HCT116 (cell line): ENCODE measurements around the gene PIM1. TPM values are rescaled to one million over a fixed set of nuclear protein-coding genes. Genes with fewer than 3 reads are reported as not detected.
"Not testable (repeated sequence)": the region's sequence is repeated elsewhere in the genome, so short reads cannot be mapped to it uniquely, and the experiment has no call there.

Experiments
- ATAC-seq: fragments of 200-7000 bp; cut with Tn5 transposase; 2 replicates; pipeline ENCODE4 v1.9.1; 2020; ENCODE audit warnings: mild to moderate bottlenecking, moderate library complexity
- BruUV-seq: library from RNA; stranded (reverse); fragments of 400-500 nt; replicated peaks from 2 replicates; lab custom pipeline; 2021; lab: Mats Ljungman, UMichigan
- CTCF ChIA-PET: fragments of 300-600 bp; sonication (Branson Sonifier 250); formaldehyde crosslinking; loops from one replicate; lab custom pipeline; 2021; ENCODE audit warnings: antibody characterized with exemption; lab: Charles Lee
- POLR2A ChIA-PET: fragments of 300-600, 350-600 bp; sonication (Branson Sonifier 250); formaldehyde crosslinking; loops from one replicate; lab custom pipeline; 2021; ENCODE audit warnings: antibody characterized with exemption; lab: Charles Lee
- RAD21 ChIA-PET, 2 experiments: fragments of 300-600 bp; sonication (Branson Sonifier 250); formaldehyde crosslinking; loops; one replicate each; lab custom pipeline; 2023; ENCODE audit warnings: low total read pairs in 2 of 2; ENCODE audit not compliant: uncharacterized antibody in 2 of 2, unreplicated experiment in 2 of 2, low non-redundant PET in 1 of 2; lab: Charles Lee
- DNase-seq: peaks from one replicate; pipeline ENCODE4 v3.0.0-alpha.2; 2010; ENCODE audit warnings: low read depth, low spot score
- H2AFZ ChIP-seq: fragments of 200-600 bp; shearing (Covaris generic), sonication (generic); 2 replicates; pipeline ENCODE4 v1.6.1; 2017; ENCODE audit warnings: low read depth, mixed run types, mixed read lengths, antibody characterized with exemption, low read length; ENCODE audit not compliant: poor library complexity, severe bottlenecking
- H3K27ac ChIP-seq: 2 replicates; pipeline ENCODE4 v1.5.1; 2012; ENCODE audit warnings: low read depth, low read length
- H3K27me3 ChIP-seq: fragments of 200-600 bp; sonication (generic); 2 replicates; pipeline ENCODE4 v1.6.1; 2016; ENCODE audit warnings: mixed run types, low read length, mixed read lengths; ENCODE audit not compliant: insufficient read depth
- H3K36me3 ChIP-seq, 2 experiments: fragments of 200-500 bp in 1 of 2; fragments of 200-600 bp in 1 of 2; sonication (Bioruptor generic) in 1 of 2; sonication (generic) in 1 of 2; 2 replicates each; pipeline versions ENCODE4 v1.5.1 to v1.6.1; 2014 to 2016; ENCODE audit warnings: low read length in 2 of 2, inconsistent platforms in 1 of 2, mixed read lengths in 1 of 2, mixed run types in 1 of 2; ENCODE audit not compliant: insufficient read depth in 2 of 2, control insufficient read depth in 1 of 2
- H3K4me1 ChIP-seq, 2 experiments: fragments of 200-600 bp in 1 of 2; sonication (generic) in 1 of 2; 2 replicates each; pipeline versions ENCODE4 v1.5.1 to v1.6.1; 2012 to 2017; ENCODE audit warnings: low read length in 2 of 2, inconsistent platforms in 1 of 2, mild to moderate bottlenecking in 1 of 2, mixed read lengths in 1 of 2, mixed run types in 1 of 2, moderate library complexity in 1 of 2; ENCODE audit not compliant: insufficient read depth in 2 of 2, control insufficient read depth in 1 of 2
- H3K4me2 ChIP-seq: fragments of 200-600 bp; sonication (generic); 2 replicates; pipeline ENCODE4 v1.6.1; 2017; ENCODE audit warnings: mixed run types, low read length, mixed read lengths
- H3K4me3 ChIP-seq, 2 experiments: fragments of 200-600 bp in 1 of 2; sonication (generic) in 1 of 2; replicated peaks in 1 of 2; 2 replicates each; pipeline ENCODE4 v1.5.1; 2011 to 2016; ENCODE audit warnings: low read length in 2 of 2, control low read depth in 1 of 2, low read depth in 1 of 2, mild to moderate bottlenecking in 1 of 2, mixed read lengths in 1 of 2, mixed run types in 1 of 2
- H3K79me2 ChIP-seq: fragments of 200-600 bp; sonication (generic); 2 replicates; pipeline ENCODE4 v1.6.1; 2017; ENCODE audit warnings: mild to moderate bottlenecking, mixed run types, low read length, moderate library complexity, mixed read lengths; ENCODE audit not compliant: insufficient read depth
- H3K9ac ChIP-seq: fragments of 200-600 bp; sonication (generic); 2 replicates; pipeline ENCODE4 v1.6.1; 2016; ENCODE audit warnings: low read length, mixed read lengths
- H3K9me2 ChIP-seq: fragments of 200-600 bp; sonication (generic), shearing (Covaris generic); 2 replicates; pipeline ENCODE4 v1.6.1; 2017; ENCODE audit warnings: mixed run types, mild to moderate bottlenecking, moderate library complexity; ENCODE audit not compliant: insufficient read depth
- H3K9me3 ChIP-seq, 2 experiments: fragments of 200-500 bp in 1 of 2; fragments of 200-600 bp in 1 of 2; sonication (Bioruptor generic) in 1 of 2; sonication (generic) in 1 of 2; 2 replicates each; pipeline ENCODE4 v1.6.1; 2014 to 2017; ENCODE audit warnings: low read length in 2 of 2, mixed read lengths in 2 of 2, inconsistent platforms in 1 of 2, low read depth in 1 of 2, mild to moderate bottlenecking in 1 of 2, mixed run types in 1 of 2, moderate library complexity in 1 of 2; ENCODE audit not compliant: control insufficient read depth in 1 of 2, insufficient read depth in 1 of 2
- H4K20me1 ChIP-seq: fragments of 200-600 bp; sonication (generic), shearing (Covaris generic); 2 replicates; pipeline ENCODE4 v1.6.1; 2017; ENCODE audit warnings: mixed run types, mild to moderate bottlenecking, moderate library complexity; ENCODE audit not compliant: insufficient read depth
- CBX3 ChIP-seq: IDR thresholded peaks from 2 replicates; pipeline ENCODE4 v1.6.1; 2012; ENCODE audit warnings: low read depth
- CEBPB ChIP-seq: IDR thresholded peaks from 2 replicates; pipeline ENCODE4 v1.6.1; 2012; ENCODE audit warnings: low read depth
- ELF1 ChIP-seq: IDR thresholded peaks from 2 replicates; pipeline ENCODE4 v1.6.1; 2012; ENCODE audit warnings: low read depth, borderline replicate concordance
- EZH2 ChIP-seq: fragments of 200-600 bp; sonication (generic); IDR thresholded peaks from 2 replicates; pipeline ENCODE4 v1.6.1; 2017; ENCODE audit warnings: antibody characterized with exemption, mixed run types
- FOSL1 ChIP-seq: IDR thresholded peaks from 2 replicates; pipeline ENCODE4 v1.6.1; 2012; ENCODE audit warnings: low read depth
- JUND ChIP-seq: IDR thresholded peaks from 2 replicates; pipeline ENCODE4 v1.6.1; 2012
- POLR2A ChIP-seq: IDR thresholded peaks from 2 replicates; pipeline ENCODE4 v1.7.0; 2011; ENCODE audit warnings: borderline replicate concordance; ENCODE audit not compliant: insufficient read depth, insufficient read length; ENCODE audit errors: extremely low read depth
- RAD21 ChIP-seq: IDR thresholded peaks from 2 replicates; pipeline ENCODE4 v1.6.1; 2012; ENCODE audit warnings: low read depth, mild to moderate bottlenecking
- SIN3A ChIP-seq: IDR thresholded peaks from 2 replicates; pipeline ENCODE4 v1.6.1; 2012; ENCODE audit warnings: low read depth
- SP1 ChIP-seq: IDR thresholded peaks from 2 replicates; pipeline ENCODE4 v1.6.1; 2012; ENCODE audit warnings: low read depth
- YY1 ChIP-seq: IDR thresholded peaks from 2 replicates; pipeline ENCODE4 v1.6.1; 2011; ENCODE audit warnings: low read length, low read depth, moderate library complexity, mild to moderate bottlenecking; ENCODE audit not compliant: insufficient replicate concordance; ENCODE audit errors: extremely low read depth
- ZFX ChIP-seq: fragments of 450-650 bp; IDR thresholded peaks from 2 replicates; pipeline ENCODE4 v1.6.1; 2017
- ZNF274 ChIP-seq: fragments of 200-500 bp; sonication (Bioruptor generic); IDR thresholded peaks from 2 replicates; pipeline ENCODE4 v1.6.1; 2014; ENCODE audit warnings: mild to moderate bottlenecking, low read depth, low read length, inconsistent platforms
- intact Hi-C: fragments of 100-400 bp; cut with micrococcal nuclease; formaldehyde crosslinking; loops from 2 replicates; pipeline ENCODE4 v1.10.0; 2022
- total RNA-seq: library from RNA; stranded (reverse); gene quantifications from one replicate; pipeline ENCODE4 v1.2.1, GENCODE V29; 2021; ENCODE audit not compliant: unreplicated experiment
- TF ChIP-seq, protein P1 (sequence below): IDR thresholded peaks from 2 replicates; pipeline ENCODE4 v1.6.1; 2012

The PIM1 gene
- total RNA-seq, 1 experiment from 2014 or later = 26.2 TPM

- no TSS peak for BruUV-seq
- no peak overlapping the region for H3K27ac ChIP-seq
- POLR2A ChIA-PET = interaction anchor here (0.6 kb wide), 1 partner anchor 17 kb away, joined by 5 read pairs; no protein-coding TSS in a partner anchor
- H3K4me2 ChIP-seq = no peak overlapping the region
- no peaks in the 10 kb centered on the region for H3K36me3 ChIP-seq
- DNase-seq = no peak
- H2AFZ ChIP-seq = no peak overlapping the region
- CTCF ChIA-PET = interaction anchor here (1.3 kb wide), 1 partner anchor 18 kb away, joined by 4 read pairs; no protein-coding TSS in a partner anchor
- no peaks in the 10 kb centered on the region for H3K4me1 ChIP-seq
- no peaks in the 10 kb centered on the region for H4K20me1 ChIP-seq
- no peak for ATAC-seq
- intact Hi-C loops = no loop called here
- no peaks in the 10 kb centered on the region for H3K9me2 ChIP-seq
- no peak overlapping the region for H3K4me3 ChIP-seq
- H3K27me3 ChIP-seq = no peaks in the 10 kb centered on the region
- no peaks in the 10 kb centered on the region for H3K79me2 ChIP-seq
- RAD21 ChIA-PET = no interaction called here
- no peak overlapping the region for H3K9ac ChIP-seq
- TF ChIP-seq SP1 = no peak
- TF ChIP-seq POLR2A = no peak
- no peak for TF ChIP-seq JUND
- TF ChIP-seq SIN3A = no peak
- TF ChIP-seq ZNF274 = no peak
- no peak for TF ChIP-seq ZFX
- TF ChIP-seq RAD21 = no peak
- TF ChIP-seq CEBPB = no peak
- TF ChIP-seq YY1 = no peak
- TF ChIP-seq EZH2 = no peak
- TF ChIP-seq ELF1 = no peak
- no peak for TF ChIP-seq CBX3
- no peak for TF ChIP-seq FOSL1
- TF ChIP-seq, protein P1, sequence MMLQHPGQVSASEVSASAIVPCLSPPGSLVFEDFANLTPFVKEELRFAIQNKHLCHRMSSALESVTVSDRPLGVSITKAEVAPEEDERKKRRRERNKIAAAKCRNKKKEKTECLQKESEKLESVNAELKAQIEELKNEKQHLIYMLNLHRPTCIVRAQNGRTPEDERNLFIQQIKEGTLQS = no peak
- H3K9me3 ChIP-seq = no peaks in the 10 kb centered on the region
Observed at GRCh38 chr6:37192666-37193065, 22.7 kb downstream of the PIM1 start.

DNA sequence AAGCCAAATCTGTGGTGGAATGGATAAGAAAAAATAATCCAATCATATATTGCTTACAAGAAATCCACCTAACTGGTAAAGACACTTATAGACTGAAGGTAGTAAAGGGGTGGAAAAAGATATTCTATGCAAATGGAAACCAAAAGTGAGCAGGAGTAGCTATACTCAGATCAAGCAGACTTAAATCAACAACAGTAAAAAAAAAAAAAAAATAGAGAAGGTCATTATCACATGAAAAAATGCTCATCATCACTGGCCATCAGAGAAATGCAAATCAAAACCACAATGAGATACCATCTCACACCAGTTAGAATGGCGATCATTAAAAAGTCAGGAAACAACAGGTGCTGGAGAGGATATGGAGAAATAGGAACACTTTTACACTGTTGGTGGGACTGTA lies 24.9 kb downstream of the PIM1 start:
- H3K27me3 ChIP-seq, H4K20me1 ChIP-seq, H2AFZ ChIP-seq, H3K4me2 ChIP-seq, ATAC-seq, RAD21 ChIA-PET, H3K4me3 ChIP-seq, CTCF ChIA-PET, H3K9me3 ChIP-seq, H3K27ac ChIP-seq, H3K9me2 ChIP-seq, DNase-seq, POLR2A ChIA-PET, H3K9ac ChIP-seq, BruUV-seq, H3K36me3 ChIP-seq, intact Hi-C loops, H3K79me2 ChIP-seq, H3K4me1 ChIP-seq: not testable (repeated sequence)

DNA sequence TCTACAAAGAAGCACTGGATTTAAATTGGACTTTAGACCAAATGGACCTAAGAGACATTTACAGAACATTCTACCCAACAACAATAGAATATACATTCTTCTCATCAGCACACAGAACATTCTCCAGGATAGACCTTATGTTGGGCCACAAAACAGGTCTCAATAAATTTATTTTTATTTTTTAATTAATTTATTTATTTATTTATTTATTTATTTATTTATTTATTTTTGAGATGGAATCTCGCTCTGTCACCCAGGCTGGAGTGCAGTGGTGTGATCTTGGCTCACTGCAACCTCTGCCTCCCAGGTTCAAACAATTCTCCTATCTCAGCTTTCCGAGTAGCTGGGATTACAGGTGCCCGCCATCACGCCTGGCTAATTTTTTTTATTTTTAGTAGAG lies 26.5 kb downstream of the PIM1 start:
- H4K20me1 ChIP-seq, H3K4me3 ChIP-seq, H3K27me3 ChIP-seq, H3K4me1 ChIP-seq, DNase-seq, H3K27ac ChIP-seq, H3K9me3 ChIP-seq, intact Hi-C loops, H3K36me3 ChIP-seq, ATAC-seq, H3K79me2 ChIP-seq, H2AFZ ChIP-seq, H3K9me2 ChIP-seq, BruUV-seq, RAD21 ChIA-PET, H3K9ac ChIP-seq, CTCF ChIA-PET, H3K4me2 ChIP-seq: not testable (repeated sequence)
- POLR2A ChIA-PET = interaction anchor here (0.6 kb wide), 1 partner anchor 357 kb away, joined by 3 read pairs; no protein-coding TSS in a partner anchor
